Cardiac muscle cell (in vitro differentiated cells and primary cell): ENCODE measurements around the gene RALGPS1. TPM values are rescaled to one million over a fixed set of nuclear protein-coding genes. Genes with fewer than 3 reads are reported as not detected.
A peak's percentile ranks its signal among the peaks of the same experiment; 100 is the strongest.

Source experiments
- DNase-seq, 2 donors: peaks; one replicate each; pipeline versions ENCODE4 v3.0.0 to v3.0.0-alpha.2; 2010 to 2017; ENCODE audit warnings: low read depth in 1 of 2, low spot score in 1 of 2
- H3K27ac ChIP-seq: fragments of 200-600 bp; sonication (generic); 2 replicates; pipeline ENCODE4 v1.5.1; 2016
- H3K27me3 ChIP-seq: fragments of 200-600 bp; sonication (generic); 2 replicates; pipeline ENCODE4 v1.6.0; 2016; ENCODE audit warnings: control low read depth
- H3K36me3 ChIP-seq: fragments of 200-600 bp; sonication (generic); 2 replicates; pipeline ENCODE4 v1.5.1; 2016; ENCODE audit warnings: control low read depth
- H3K4me1 ChIP-seq: fragments of 200-600 bp; sonication (generic); 2 replicates; pipeline ENCODE4 v1.8.1; 2017; ENCODE audit warnings: low read depth, mild to moderate bottlenecking, mixed run types
- H3K4me3 ChIP-seq: fragments of 200-600 bp; sonication (generic); 2 replicates; pipeline ENCODE4 v1.5.1; 2016; ENCODE audit warnings: mild to moderate bottlenecking
- H3K9me3 ChIP-seq: fragments of 200-600 bp; sonication (generic); 2 replicates; pipeline ENCODE4 v1.5.1; 2017; ENCODE audit warnings: low read depth, mild to moderate bottlenecking, control low read depth
- CTCF ChIP-seq: IDR thresholded peaks from 2 replicates; pipeline ENCODE4 v1.5.1; 2012; ENCODE audit warnings: low read depth, mild to moderate bottlenecking, low read length
- polyA plus RNA-seq: library from polyadenylated mRNA; unstranded; fragments of >200 nt; fragmentation: Nextera tagmentation; extraction: Ambion mirVana; gene quantifications from 2 replicates; pipeline ENCODE4 v1.2.1, GENCODE V29; 2016
- total RNA-seq: library from RNA; depleted of rRNA; stranded (reverse); fragments of >200 nt; gene quantifications from 2 replicates; pipeline ENCODE4 v1.2.3, GENCODE V29; 2016

Gene RALGPS1
- total and polyA plus RNA-seq, 2 experiments from 2014 or later: 14.1 to 16.1 TPM

DNA sequence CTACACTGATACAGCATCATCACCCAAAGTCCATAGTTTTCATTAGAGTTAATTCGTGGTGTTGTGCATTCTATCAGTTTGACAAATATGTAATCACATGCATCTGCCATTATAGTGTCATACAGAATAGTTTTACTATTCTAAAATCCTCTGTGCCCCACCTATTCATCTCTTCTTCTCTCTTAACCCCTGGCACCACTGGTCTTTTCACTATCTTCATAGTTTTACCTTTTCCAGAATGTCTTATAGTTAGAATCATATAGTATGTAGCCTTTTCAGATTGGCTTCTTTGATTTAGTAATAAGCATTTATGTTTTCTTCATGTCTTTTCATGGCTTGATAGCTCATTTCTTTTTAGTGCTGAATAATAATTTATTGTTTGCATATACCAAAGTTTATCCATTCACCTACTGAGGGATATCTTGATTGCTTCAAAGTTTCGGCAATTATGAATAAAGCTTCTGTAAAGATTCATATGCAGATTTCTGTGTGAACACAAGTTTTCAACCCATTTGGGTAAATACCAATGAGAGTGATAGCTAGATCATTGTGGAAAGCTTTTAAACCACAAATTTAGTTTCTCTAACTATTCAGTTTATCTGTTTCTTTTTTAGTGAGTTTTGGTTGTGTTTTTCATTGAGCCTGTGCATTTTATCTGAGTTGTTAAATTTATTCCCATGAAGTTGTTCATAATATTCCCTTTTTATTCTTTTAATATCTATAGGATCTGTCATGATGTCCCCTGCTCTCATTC lies 84.9 kb downstream of the RALGPS1 start:
- Histone ChIP-seq H3K27me3 (no peaks in the 10 kb centered on the region), H3K4me1 (no peaks in the 10 kb centered on the region), H3K9me3 (no peaks in the 10 kb centered on the region), H3K27ac (no peak overlapping the region), H3K4me3 (no peak overlapping the region), H3K36me3 (no peaks in the 10 kb centered on the region)
- no peak for TF ChIP-seq CTCF
- DNase-seq: no peak

- Histone ChIP-seq H3K4me1 (no peaks in the 10 kb centered on the region), H3K4me3 (no peak overlapping the region), H3K36me3 (no peaks in the 10 kb centered on the region), H3K27ac (no peak overlapping the region), H3K27me3 (no peaks in the 10 kb centered on the region), H3K9me3 (no peaks in the 10 kb centered on the region)
- DNase-seq: peak in 1 of 2 donors; percentile 60
- no peak for TF ChIP-seq CTCF
Observed at GRCh38 chr9:127004946-127005769, 90.6 kb downstream of the RALGPS1 start.

- no peak overlapping the region for H3K27ac ChIP-seq
Observed at GRCh38 chr9:127005770-127006314, 91.3 kb downstream of the RALGPS1 start.

GRCh38 chr9:127007638-127008037 lies 93.1 kb downstream of the RALGPS1 start:
- H3K9me3 ChIP-seq: no peaks in the 10 kb centered on the region
- no peaks in the 10 kb centered on the region for H3K27me3 ChIP-seq
- H3K27ac ChIP-seq: no peak overlapping the region
- no peaks in the 10 kb centered on the region for H3K36me3 ChIP-seq
- no peak overlapping the region for H3K4me3 ChIP-seq
- no peak for DNase-seq
- TF ChIP-seq CTCF: no peak
- no peaks in the 10 kb centered on the region for H3K4me1 ChIP-seq

More at GRCh38 chr9:127005770-127006314, 91.3 kb downstream of the RALGPS1 start:
- TF ChIP-seq CTCF: no peak
- no peaks in the 10 kb centered on the region for H3K9me3 ChIP-seq
- no peaks in the 10 kb centered on the region for H3K36me3 ChIP-seq
- no peaks in the 10 kb centered on the region for H3K4me1 ChIP-seq
- no peaks in the 10 kb centered on the region for H3K27me3 ChIP-seq
- DNase-seq: no peak
- H3K4me3 ChIP-seq: no peak overlapping the region

DNA sequence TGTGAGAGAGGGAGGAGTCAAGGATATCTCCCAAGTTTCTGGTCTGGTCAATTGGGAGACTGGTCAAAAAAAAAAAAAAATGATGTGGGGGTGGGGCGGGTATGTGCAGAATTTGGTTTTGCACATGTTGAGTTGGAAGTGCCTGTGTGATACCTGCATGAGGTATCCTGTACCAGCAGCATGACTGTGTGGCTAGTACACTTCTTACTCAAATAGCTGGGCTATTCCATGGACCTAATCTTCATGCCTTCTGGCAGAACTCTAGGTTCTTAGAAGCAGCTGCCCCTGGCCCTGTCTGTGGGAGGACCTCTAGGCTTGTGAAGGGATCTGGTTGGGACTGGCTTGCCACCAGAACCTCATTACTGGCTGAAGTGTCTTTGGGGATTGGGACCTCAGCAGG lies 93.5 kb downstream of the RALGPS1 start:
- Histone ChIP-seq H3K4me1 (no peaks in the 10 kb centered on the region), H3K9me3 (no peaks in the 10 kb centered on the region), H3K36me3 (no peaks in the 10 kb centered on the region), H3K27me3 (no peaks in the 10 kb centered on the region), H3K27ac (no peak overlapping the region), H3K4me3 (no peak overlapping the region)
- no peak for TF ChIP-seq CTCF
- DNase-seq: no peak
